WI38 (cell line): ENCODE results near the gene XRRA1.
A peak's percentile ranks its signal among the peaks of the same experiment; 100 is the strongest.
"Not testable (repeated sequence)": the region's sequence is repeated elsewhere in the genome, so short reads cannot be mapped to it uniquely, and the experiment has no call there.

Experiments used
- H3K4me3 ChIP-seq: 2 replicates; pipeline ENCODE4 v1.5.1; 2011; ENCODE audit warnings: low read depth, mild to moderate bottlenecking, control low read depth, low read length
- CTCF ChIP-seq: IDR thresholded peaks from 2 replicates; pipeline ENCODE4 v1.5.1; 2012; ENCODE audit warnings: low read depth, mild to moderate bottlenecking, control low read depth, low read length

The XRRA1 gene

GRCh38 chr11:74826901-74827300, 122.0 kb downstream of the XRRA1 start:
- no peak overlapping the region for H3K4me3 ChIP-seq
- TF ChIP-seq CTCF = no peak

- not testable (repeated sequence) for H3K4me3 ChIP-seq
Measured at GRCh38 chr11:74825596-74825995, 123.3 kb downstream of the XRRA1 start.

- H3K4me3 ChIP-seq = no peak overlapping the region
- no peak for TF ChIP-seq CTCF
Measured at GRCh38 chr11:74824285-74824982, 124.5 kb downstream of the XRRA1 start.

GRCh38 chr11:74822170-74822569, 126.7 kb downstream of the XRRA1 start:
- no peak for TF ChIP-seq CTCF

GRCh38 chr11:74820763-74821162, 128.1 kb downstream of the XRRA1 start:
- H3K4me3 ChIP-seq = no peak overlapping the region
- TF ChIP-seq CTCF = no peak

More at GRCh38 chr11:74822170-74822569, 126.7 kb downstream of the XRRA1 start:
- H3K4me3 ChIP-seq = peak overlapping the region; percentile 18; the same call in 1 of the 2 replicates

GRCh38 chr11:74819400-74819799, 129.5 kb downstream of the XRRA1 start:
- no peak for TF ChIP-seq CTCF
- H3K4me3 ChIP-seq = no peak overlapping the region

GRCh38 chr11:74818283-74818946, 130.5 kb downstream of the XRRA1 start:
- no peak for TF ChIP-seq CTCF
- H3K4me3 ChIP-seq = no peak overlapping the region
